Measurements from ENCODE around the gene ENTREP1.

The ENTREP1 gene

GRCh38 chr9:69324549-69325401, at the start of gene ENTREP1:
Gene ENTREP1, plus strand, starts transcription at chr9:69325215. Its CDS starts 95 bp downstream, at chr9:69325310.
- H3K4me1 ChIP-seq (ENCODE audit: insufficient read depth, low read length, severe bottlenecking) = no peaks in the 10 kb centered on the region
- no peaks in the 10 kb centered on the region for H3K27me3 ChIP-seq (ENCODE audit: insufficient read depth, low read length)
- TF ChIP-seq EZH2 (IDR thresholded peaks at IDR 0.05; ENCODE audit: borderline replicate concordance, low read length) = no peak
- no peak for TF ChIP-seq CTCF (IDR thresholded peaks at IDR 0.05; ENCODE audit: low read length)
- no peaks in the 10 kb centered on the region for H3K9me2 ChIP-seq (ENCODE audit: low read depth, low read length)
- H3F3A ChIP-seq (ENCODE audit: insufficient read depth, low read length) = no peaks in the 10 kb centered on the region
- H4K20me1 ChIP-seq (ENCODE audit: insufficient read depth, low read length) = no peaks in the 10 kb centered on the region
- no peak within 1 kb of the TSS for H3K9ac ChIP-seq (ENCODE audit: low read length)
- H2AFZ ChIP-seq (ENCODE audit: low read length) = no peak within 1 kb of the TSS
- no peak within 1 kb of the TSS for H3K4me2 ChIP-seq (ENCODE audit: low read length)
- H3K79me2 ChIP-seq (ENCODE audit: insufficient read depth, low read length) = no peaks in the 10 kb centered on the region
- no peak within 1 kb of the TSS for H3K27ac ChIP-seq (ENCODE audit: low read depth, low read length, poor library complexity, severe bottlenecking)
- no peak within 1 kb of the TSS for H3K4me3 ChIP-seq (ENCODE audit: low read depth, low read length, poor library complexity, severe bottlenecking)
- no peaks in the 10 kb centered on the region for H3K9me3 ChIP-seq (ENCODE audit: low read length)
- H3K36me3 ChIP-seq (ENCODE audit: insufficient read depth, low read length) = no peaks in the 10 kb centered on the region

- Histone ChIP-seq H4K20me1 (ENCODE audit: insufficient read depth, low read length) (no peaks in the 10 kb centered on the region), H3K27me3 (ENCODE audit: insufficient read depth, low read length) (no peaks in the 10 kb centered on the region), H3K79me2 (ENCODE audit: insufficient read depth, low read length) (no peaks in the 10 kb centered on the region), H3K4me1 (ENCODE audit: insufficient read depth, low read length, severe bottlenecking) (no peaks in the 10 kb centered on the region), H3K4me3 (ENCODE audit: low read depth, low read length, poor library complexity, severe bottlenecking) (no peak overlapping the region), H3F3A (ENCODE audit: insufficient read depth, low read length) (no peaks in the 10 kb centered on the region), H3K4me2 (ENCODE audit: low read length) (no peak overlapping the region), H3K36me3 (ENCODE audit: insufficient read depth, low read length) (no peaks in the 10 kb centered on the region), H3K9ac (ENCODE audit: low read length) (no peak overlapping the region), H3K27ac (ENCODE audit: low read depth, low read length, poor library complexity, severe bottlenecking) (no peak overlapping the region), H3K9me3 (ENCODE audit: low read length) (0 out of 2 replicates have a peak, but pooled peaks cover 3% of the 10 kb centered on the region), H3K9me2 (ENCODE audit: low read depth, low read length) (no peaks in the 10 kb centered on the region), H2AFZ (ENCODE audit: low read length) (no peak overlapping the region)
- TF ChIP-seq CTCF (IDR thresholded peaks at IDR 0.05; ENCODE audit: low read length) (no peak), EZH2 (IDR thresholded peaks at IDR 0.05; ENCODE audit: borderline replicate concordance, low read length) (no peak)
These were observed 48.2 kb upstream of the ENTREP1 start for GRCh38 chr9:69276775-69277174.

GRCh38 chr9:69279084-69279731, 45.8 kb upstream of the ENTREP1 start:
- TF ChIP-seq CTCF (IDR thresholded peaks at IDR 0.05; ENCODE audit: low read length) = no peak

More at GRCh38 chr9:69279084-69279731, 45.8 kb upstream of the ENTREP1 start:
- no peak overlapping the region for H3K9ac ChIP-seq (ENCODE audit: low read length)
- no peaks in the 10 kb centered on the region for H3K27me3 ChIP-seq (ENCODE audit: insufficient read depth, low read length)
- H4K20me1 ChIP-seq (ENCODE audit: insufficient read depth, low read length) = no peaks in the 10 kb centered on the region
- 0 out of 2 replicates have a peak, but pooled peaks cover 3% of the 10 kb centered on the region for H3K9me3 ChIP-seq (ENCODE audit: low read length)
- no peaks in the 10 kb centered on the region for H3K9me2 ChIP-seq (ENCODE audit: low read depth, low read length)
- no peaks in the 10 kb centered on the region for H3K79me2 ChIP-seq (ENCODE audit: insufficient read depth, low read length)
- no peak overlapping the region for H3K4me3 ChIP-seq (ENCODE audit: low read depth, low read length, poor library complexity, severe bottlenecking)
- no peak overlapping the region for H2AFZ ChIP-seq (ENCODE audit: low read length)
- no peaks in the 10 kb centered on the region for H3K4me1 ChIP-seq (ENCODE audit: insufficient read depth, low read length, severe bottlenecking)
- no peaks in the 10 kb centered on the region for H3F3A ChIP-seq (ENCODE audit: insufficient read depth, low read length)
- H3K27ac ChIP-seq (ENCODE audit: low read depth, low read length, poor library complexity, severe bottlenecking) = no peak overlapping the region
- no peak overlapping the region for H3K4me2 ChIP-seq (ENCODE audit: low read length)
- H3K36me3 ChIP-seq (ENCODE audit: insufficient read depth, low read length) = no peaks in the 10 kb centered on the region
